ENCODE results near the gene ANKRD11. TPM values are rescaled to one million over a fixed set of nuclear protein-coding genes. Genes with fewer than 3 reads are reported as not detected.
A peak's percentile ranks its signal among the peaks of the same experiment; 100 is the strongest.

Gene ANKRD11
- total RNA-seq, 1 donor from 2014 or later = 367 TPM

GRCh38 chr16:89502081-89502843, 11.9 kb upstream of the ANKRD11 start:
- H3K27me3 Mint-ChIP-seq (ENCODE audit: unreplicated experiment) = no peaks in the 10 kb centered on the region
- no peak overlapping the region for H3K27ac Mint-ChIP-seq (ENCODE audit: unreplicated experiment)
- H3K36me3 Mint-ChIP-seq (ENCODE audit: unreplicated experiment) = no peaks in the 10 kb centered on the region
- peaks cover 3% of the 10 kb centered on the region for H3K4me1 Mint-ChIP-seq (ENCODE audit: low read depth, unreplicated experiment)
- TF ChIP-seq CTCF (IDR thresholded peaks at IDR 0.05; ENCODE audit: partially characterized antibody, unreplicated experiment) = no peak
- peaks cover 5% of the 10 kb centered on the region for H3K9me3 Mint-ChIP-seq (ENCODE audit: unreplicated experiment)
- DNase-seq = no peak
- H3K4me3 Mint-ChIP-seq (ENCODE audit: unreplicated experiment) = no peak overlapping the region

GRCh38 chr16:89499767-89500166, 9.4 kb upstream of the ANKRD11 start:
- H3K4me1 Mint-ChIP-seq (ENCODE audit: low read depth, unreplicated experiment) = peaks cover 5% of the 10 kb centered on the region
- peaks cover 2% of the 10 kb centered on the region for H3K9me3 Mint-ChIP-seq (ENCODE audit: unreplicated experiment)
- H3K36me3 Mint-ChIP-seq (ENCODE audit: unreplicated experiment) = no peaks in the 10 kb centered on the region
- no peak overlapping the region for H3K4me3 Mint-ChIP-seq (ENCODE audit: unreplicated experiment)
- H3K27me3 Mint-ChIP-seq (ENCODE audit: unreplicated experiment) = no peaks in the 10 kb centered on the region
- H3K27ac Mint-ChIP-seq (ENCODE audit: unreplicated experiment) = no peak overlapping the region
- TF ChIP-seq CTCF (IDR thresholded peaks at IDR 0.05; ENCODE audit: partially characterized antibody, unreplicated experiment) = no peak
- DNase-seq = no peak

DNA sequence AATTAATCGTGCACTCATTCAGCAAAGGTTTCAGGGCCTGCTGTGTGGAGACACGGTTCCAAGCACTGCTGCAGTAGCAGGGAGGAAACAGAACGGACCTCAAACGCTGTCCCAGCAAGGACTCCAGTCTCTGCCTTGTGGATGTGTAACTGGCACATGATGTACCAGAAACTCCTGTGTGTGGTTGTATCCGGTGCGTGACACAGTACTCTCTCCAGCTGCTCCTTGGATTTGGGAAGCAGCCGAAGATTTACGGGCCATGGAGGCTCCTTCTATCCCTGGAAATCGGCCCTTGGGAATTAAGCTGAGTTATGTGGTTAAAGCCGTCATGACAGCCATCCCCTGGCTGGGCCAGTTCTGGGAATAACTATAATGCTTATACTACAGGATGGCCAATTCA, 8.5 kb upstream of the ANKRD11 start:
- DNase-seq = no peak
- no peak for TF ChIP-seq CTCF (IDR thresholded peaks at IDR 0.05; ENCODE audit: partially characterized antibody, unreplicated experiment)
- Mint-ChIP-seq H3K27ac (ENCODE audit: unreplicated experiment) (no peak overlapping the region), H3K4me3 (ENCODE audit: unreplicated experiment) (no peak overlapping the region), H3K4me1 (ENCODE audit: low read depth, unreplicated experiment) (peaks cover 9% of the 10 kb centered on the region), H3K36me3 (ENCODE audit: unreplicated experiment) (no peaks in the 10 kb centered on the region), H3K27me3 (ENCODE audit: unreplicated experiment) (peaks cover 4% of the 10 kb centered on the region), H3K9me3 (ENCODE audit: unreplicated experiment) (peaks cover 3% of the 10 kb centered on the region)

DNA sequence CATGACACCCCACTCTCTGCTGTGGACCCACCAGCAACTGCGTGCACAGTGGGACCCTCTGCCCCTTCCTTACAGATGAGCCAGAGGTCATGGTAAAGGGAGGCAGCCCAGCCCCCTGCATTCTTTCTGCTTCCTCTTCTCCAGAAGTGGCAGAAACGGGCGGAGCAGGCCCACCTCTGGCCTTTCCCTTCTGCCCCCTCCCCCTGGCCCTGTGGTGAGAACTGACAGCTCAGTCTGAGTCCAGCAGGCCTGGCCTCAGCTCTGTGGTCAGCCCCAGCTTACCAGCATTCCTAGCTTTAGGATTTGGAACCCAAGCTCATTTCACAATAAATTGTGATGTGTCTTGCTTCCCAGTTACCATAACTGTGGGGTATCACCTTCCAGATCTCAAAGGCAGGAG, 4.8 kb upstream of the ANKRD11 start:
- Mint-ChIP-seq H3K4me1 (ENCODE audit: low read depth, unreplicated experiment) (peaks cover 24% of the 10 kb centered on the region), H3K36me3 (ENCODE audit: unreplicated experiment) (no peaks in the 10 kb centered on the region), H3K27me3 (ENCODE audit: unreplicated experiment) (peaks cover 10% of the 10 kb centered on the region), H3K9me3 (ENCODE audit: unreplicated experiment) (peaks cover 13% of the 10 kb centered on the region), H3K4me3 (ENCODE audit: unreplicated experiment) (no peak overlapping the region), H3K27ac (ENCODE audit: unreplicated experiment) (no peak overlapping the region)
- DNase-seq = no peak
- TF ChIP-seq CTCF (IDR thresholded peaks at IDR 0.05; ENCODE audit: partially characterized antibody, unreplicated experiment) = no peak

- peak overlapping the region; percentile 28 for H3K27ac Mint-ChIP-seq (ENCODE audit: unreplicated experiment)
- H3K4me3 Mint-ChIP-seq (ENCODE audit: unreplicated experiment) = peak overlapping the region; percentile 51
- peak; percentile 42 for DNase-seq
- TF ChIP-seq CTCF (IDR thresholded peaks at IDR 0.05; ENCODE audit: partially characterized antibody, unreplicated experiment) = no peak
- peaks cover 18% of the 10 kb centered on the region for H3K9me3 Mint-ChIP-seq (ENCODE audit: unreplicated experiment)
- H3K4me1 Mint-ChIP-seq (ENCODE audit: low read depth, unreplicated experiment) = peaks cover 24% of the 10 kb centered on the region
- H3K27me3 Mint-ChIP-seq (ENCODE audit: unreplicated experiment) = peaks cover 16% of the 10 kb centered on the region
- no peaks in the 10 kb centered on the region for H3K36me3 Mint-ChIP-seq (ENCODE audit: unreplicated experiment)
Measured at GRCh38 chr16:89493776-89494175, 3.4 kb upstream of the ANKRD11 start.
